GM12878 (cell line): ENCODE results near the gene CENPO. TPM values are rescaled to one million over a fixed set of nuclear protein-coding genes. Genes with fewer than 3 reads are reported as not detected.

Source experiments
- ATAC-seq: fragments of 200-7000 bp; cut with Tn5 transposase; 3 replicates; pipeline ENCODE4 v1.9.1; 2020; ENCODE audit warnings: mild to moderate bottlenecking, moderate library complexity
- BruUV-seq: library from RNA; stranded (reverse); fragments of 400-500 nt; replicated peaks from 2 replicates; lab custom pipeline; 2021; lab: Mats Ljungman, UMichigan
- CTCF ChIA-PET: fragments of 300-600 bp; sonication (Branson Sonifier 250); formaldehyde crosslinking; extraction: SDS; loops from one replicate; lab custom pipeline; 2021; ENCODE audit warnings: inconsistent platforms; lab: Yijun Ruan, JAX
- POLR2A ChIA-PET: fragments of 350-600 bp; formaldehyde crosslinking; extraction: SDS; loops from one replicate; lab custom pipeline; 2021; ENCODE audit warnings: inconsistent platforms; lab: Charles Lee
- RAD21 ChIA-PET: fragments of 300-600 bp; sonication (Branson Sonifier 250); formaldehyde crosslinking; loops from one replicate; lab custom pipeline; 2023; ENCODE audit warnings: antibody characterized with exemption; ENCODE audit not compliant: unreplicated experiment; lab: Charles Lee
- SMC1A ChIA-PET: fragments of 300-600 bp; sonication (Branson Sonifier 250); formaldehyde crosslinking; loops from one replicate; lab custom pipeline; 2023; ENCODE audit not compliant: unreplicated experiment, uncharacterized antibody; lab: Charles Lee
- DNase-seq: peaks from one replicate; pipeline ENCODE4 v3.0.0-alpha.2; 2011; ENCODE audit warnings: low read depth, low spot score
- FAIRE-seq: peaks from 3 replicates; lab custom pipeline; 2011; peaks lifted over from hg19 to GRCh38; lab: Jason Lieb, UNC
- H2AFZ ChIP-seq: 2 replicates; pipeline ENCODE4 v1.6.0; 2011; ENCODE audit warnings: low read depth, low read length, control low read depth; ENCODE audit not compliant: control insufficient read depth
- H3K27ac ChIP-seq: 2 replicates; pipeline ENCODE4 v1.5.1; 2011; ENCODE audit warnings: control low read depth; ENCODE audit not compliant: control insufficient read depth, insufficient read depth
- H3K27me3 ChIP-seq, 2 experiments: replicated peaks in 1 of 2; 2 replicates each; pipeline versions ENCODE4 v1.6.0 to v1.6.1; 2011; ENCODE audit warnings: low read length in 1 of 2; ENCODE audit not compliant: control insufficient read depth in 2 of 2, insufficient read depth in 2 of 2
- H3K36me3 ChIP-seq, 2 experiments: 2 replicates each; pipeline ENCODE4 v1.5.1; 2011; ENCODE audit warnings: low read length in 1 of 2; ENCODE audit not compliant: control insufficient read depth in 2 of 2, insufficient read depth in 2 of 2
- H3K4me1 ChIP-seq: 2 replicates; pipeline ENCODE4 v1.6.1; 2011; ENCODE audit warnings: mild to moderate bottlenecking, low read length, moderate library complexity, mixed read lengths; ENCODE audit not compliant: control insufficient read depth, insufficient read depth
- H3K4me2 ChIP-seq: 2 replicates; pipeline ENCODE4 v1.6.0; 2011; ENCODE audit warnings: control low read depth; ENCODE audit not compliant: control insufficient read depth, insufficient read depth
- H3K4me3 ChIP-seq: fragments of 200-600 bp; sonication (generic); 2 replicates; pipeline ENCODE4 v1.5.1; 2016
- H3K79me2 ChIP-seq: 2 replicates; pipeline ENCODE4 v1.6.0; 2011; ENCODE audit warnings: low read length; ENCODE audit not compliant: control insufficient read depth, insufficient read depth
- H3K9ac ChIP-seq: 2 replicates; pipeline ENCODE4 v1.8.0; 2011; ENCODE audit warnings: low read length, control low read depth, mixed read lengths; ENCODE audit not compliant: control insufficient read depth, insufficient read depth
- H3K9me3 ChIP-seq: replicated peaks from 3 replicates; pipeline ENCODE4 v1.5.1; 2011; ENCODE audit warnings: mild to moderate bottlenecking, low read length; ENCODE audit not compliant: control insufficient read depth, insufficient read depth
- H4K20me1 ChIP-seq: 2 replicates; pipeline ENCODE4 v1.6.0; 2011; ENCODE audit not compliant: control insufficient read depth, insufficient read depth
- CHD4 ChIP-seq: fragments of 200-600 bp; sonication (generic); IDR thresholded peaks from 2 replicates; pipeline ENCODE4 v1.6.1; 2016; ENCODE audit warnings: mild to moderate bottlenecking
- HDGF ChIP-seq: fragments of 450-650 bp; IDR thresholded peaks from 2 replicates; pipeline ENCODE4 v1.6.1; 2016; ENCODE audit warnings: antibody characterized with exemption
- IKZF2 ChIP-seq, 2 experiments: fragments of 450-650 bp; IDR thresholded peaks; 2 replicates each; pipeline ENCODE4 v1.6.1; 2017; ENCODE audit warnings: mild to moderate bottlenecking in 2 of 2, moderate library complexity in 2 of 2
- LARP7 ChIP-seq: fragments of 450-650 bp; IDR thresholded peaks from 2 replicates; pipeline ENCODE4 v1.6.1; 2017; ENCODE audit warnings: mild to moderate bottlenecking
- MYC ChIP-seq: IDR thresholded peaks from 2 replicates; pipeline ENCODE4 v1.6.1; 2011; ENCODE audit warnings: mild to moderate bottlenecking, low read length, moderate library complexity, inconsistent platforms; ENCODE audit not compliant: insufficient read depth, insufficient replicate concordance, insufficient read length, severe bottlenecking
- RAD51 ChIP-seq: fragments of 450-650 bp; IDR thresholded peaks from 2 replicates; pipeline ENCODE4 v1.6.1; 2016; ENCODE audit warnings: moderate library complexity, mild to moderate bottlenecking, inconsistent platforms
- RELA ChIP-seq: fragments of 450-650 bp; IDR thresholded peaks from 2 replicates; pipeline ENCODE4 v1.8.0; 2014; ENCODE audit warnings: borderline replicate concordance; ENCODE audit not compliant: partially characterized antibody
- RFX5 ChIP-seq: IDR thresholded peaks from 2 replicates; pipeline ENCODE4 v1.6.1; 2011; ENCODE audit warnings: low read depth, low read length, improper control_type of control experiment
- STAT1 ChIP-seq: fragments of 450-650 bp; conservative IDR thresholded peaks from 2 replicates; pipeline ENCODE4 v1.6.1; 2014; ENCODE audit warnings: antibody characterized with exemption, mild to moderate bottlenecking
- SUPT20H ChIP-seq: IDR thresholded peaks from 2 replicates; pipeline ENCODE4 v1.6.1; 2011; ENCODE audit warnings: low read depth, mild to moderate bottlenecking, low read length, moderate library complexity, borderline replicate concordance; ENCODE audit not compliant: control insufficient read depth
- TCF3 ChIP-seq: IDR thresholded peaks from 2 replicates; pipeline ENCODE4 v1.6.1; 2012; ENCODE audit warnings: low read depth, mild to moderate bottlenecking, low read length, borderline replicate concordance; ENCODE audit not compliant: insufficient read depth
- WGBS: methylation state at CpG from one replicate; pipeline ENCODE4 v1.1.6; 2016; ENCODE audit warnings: low lambda C conversion rate; ENCODE audit not compliant: insufficient replicate concordance, insufficient coverage; ENCODE audit errors: missing lambda C conversion rate; 5-methylcytosine and 5-hydroxymethylcytosine counted together
- in situ Hi-C: fragments of 300-500 bp; cut with MboI; formaldehyde crosslinking; loops from 9 replicates; pipeline ENCODE4 v1.14.3; 2018; ENCODE audit warnings: mixed read lengths
- intact Hi-C: fragments of 100-400 bp; cut with micrococcal nuclease; formaldehyde crosslinking; loops from one replicate; pipeline ENCODE4 v1.14.2; 2022; ENCODE audit not compliant: unreplicated experiment
- polyA plus RNA-seq, 11 experiments: library from polyadenylated mRNA; depleted of rRNA in 4 of 11; unstranded in 6 of 11; stranded (reverse) in 5 of 11; fragments of >200 nt; fragmentation: Nextera tagmentation in 4 of 11; fragmentation: Illumina TruSeq in 1 of 11; extraction: Ambion mirVana in 4 of 11; extraction: Trizol in 1 of 11; gene quantifications; 1 replicate in 1 of 11; 2 replicates in 10 of 11; pipeline versions ENCODE4 v1.2.1 to v1.2.3, GENCODE V29; 2011 to 2016; ENCODE audit warnings: inconsistent platforms in 2 of 11, missing spikeins in 2 of 11, low read depth in 1 of 11
- total RNA-seq, 4 experiments: library from RNA; depleted of rRNA in 3 of 4; stranded (reverse); fragments of >200 nt in 3 of 4; fragmentation: Illumina TruSeq in 1 of 4; extraction: Trizol in 1 of 4; gene quantifications; 2 replicates each; pipeline versions ENCODE4 v1.2.1 to v1.2.3, GENCODE V29; 2013 to 2021
- TF ChIP-seq, protein P1 (sequence below): fragments of 450-650 bp; IDR thresholded peaks from 2 replicates; pipeline ENCODE4 v1.6.1; 2016; ENCODE audit warnings: mild to moderate bottlenecking
- TF ChIP-seq, protein P2 (sequence below): IDR thresholded peaks from 2 replicates; pipeline ENCODE4 v1.6.1; 2012; ENCODE audit warnings: low read depth, low read length, improper control_type of control experiment

The CENPO gene
- total and polyA plus RNA-seq, 10 of the 15 experiments (the other 5 are each of a cell fraction or from before 2014, with no cell fraction given): 18.7 to 37.0 (median 31.4) TPM

DNA sequence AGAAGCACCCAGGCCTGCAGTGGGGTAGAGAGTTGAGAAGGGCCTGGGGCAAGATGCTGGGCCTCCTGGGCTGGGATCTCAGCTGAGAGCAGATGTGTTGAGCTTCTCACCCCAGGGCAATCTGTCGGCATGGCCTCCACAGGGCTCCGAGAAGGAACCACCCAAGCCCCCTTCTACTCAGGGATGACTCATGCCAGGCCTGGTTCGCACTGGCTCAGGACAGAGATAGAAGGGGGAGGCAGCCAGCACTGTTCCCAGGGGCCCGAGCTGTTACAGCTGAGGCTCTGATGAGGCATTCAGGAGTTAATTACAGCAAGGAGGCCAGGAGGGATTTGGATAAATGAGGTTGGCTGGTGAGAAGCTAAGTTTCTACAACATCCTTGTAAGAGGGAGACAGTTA lies 62.5 kb downstream of the CENPO start:
- Histone ChIP-seq H3K27me3 (no peaks in the 10 kb centered on the region), H3K79me2 (no peaks in the 10 kb centered on the region; the same call in none of the 2 replicates), H3K9me3 (no peaks in the 10 kb centered on the region; the same call in 2 of the 3 replicates), H4K20me1 (no peaks in the 10 kb centered on the region), H2AFZ (no peak overlapping the region), H3K36me3 (peaks cover 0 to 18% of the 10 kb centered on the region in 2 experiments; a peak in 3 of 4 replicates), H3K27ac (no peak overlapping the region), H3K9ac (no peak overlapping the region), H3K4me1 (no peaks in the 10 kb centered on the region), H3K4me2 (no peak overlapping the region), H3K4me3 (no peak overlapping the region)
- ChIA-PET SMC1A (no interaction called here), POLR2A (no interaction called here), RAD21 (no interaction called here), CTCF (no interaction called here)
- no peak for FAIRE-seq
- DNase-seq: no peak
- in situ Hi-C loops (no loop called here), intact Hi-C loops (no loop called here)
- ATAC-seq: no peak
- no TSS peak for BruUV-seq
- WGBS: 99% methylated on average over 4 of the region's 4 CpGs
- TF ChIP-seq RFX5 (no peak), STAT1 (no peak), CHD4 (no peak), MYC (no peak), HDGF (no peak), LARP7 (no peak), IKZF2 (IDR thresholded peaks at IDR 0.05) (no peak), RAD51 (no peak), TCF3 (no peak), SUPT20H (no peak), RELA (no peak)
- TF ChIP-seq, protein P1, sequence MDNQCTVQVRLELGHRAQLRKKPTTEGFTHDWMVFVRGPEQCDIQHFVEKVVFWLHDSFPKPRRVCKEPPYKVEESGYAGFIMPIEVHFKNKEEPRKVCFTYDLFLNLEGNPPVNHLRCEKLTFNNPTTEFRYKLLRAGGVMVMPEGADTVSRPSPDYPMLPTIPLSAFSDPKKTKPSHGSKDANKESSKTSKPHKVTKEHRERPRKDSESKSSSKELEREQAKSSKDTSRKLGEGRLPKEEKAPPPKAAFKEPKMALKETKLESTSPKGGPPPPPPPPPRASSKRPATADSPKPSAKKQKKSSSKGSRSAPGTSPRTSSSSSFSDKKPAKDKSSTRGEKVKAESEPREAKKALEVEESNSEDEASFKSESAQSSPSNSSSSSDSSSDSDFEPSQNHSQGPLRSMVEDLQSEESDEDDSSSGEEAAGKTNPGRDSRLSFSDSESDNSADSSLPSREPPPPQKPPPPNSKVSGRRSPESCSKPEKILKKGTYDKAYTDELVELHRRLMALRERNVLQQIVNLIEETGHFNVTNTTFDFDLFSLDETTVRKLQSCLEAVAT: no peak
- TF ChIP-seq, protein P2, sequence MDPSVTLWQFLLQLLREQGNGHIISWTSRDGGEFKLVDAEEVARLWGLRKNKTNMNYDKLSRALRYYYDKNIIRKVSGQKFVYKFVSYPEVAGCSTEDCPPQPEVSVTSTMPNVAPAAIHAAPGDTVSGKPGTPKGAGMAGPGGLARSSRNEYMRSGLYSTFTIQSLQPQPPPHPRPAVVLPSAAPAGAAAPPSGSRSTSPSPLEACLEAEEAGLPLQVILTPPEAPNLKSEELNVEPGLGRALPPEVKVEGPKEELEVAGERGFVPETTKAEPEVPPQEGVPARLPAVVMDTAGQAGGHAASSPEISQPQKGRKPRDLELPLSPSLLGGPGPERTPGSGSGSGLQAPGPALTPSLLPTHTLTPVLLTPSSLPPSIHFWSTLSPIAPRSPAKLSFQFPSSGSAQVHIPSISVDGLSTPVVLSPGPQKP: no peak
